GM11168 (cell line): Measurements from ENCODE around the gene SBSN.

Experiments
- in situ Hi-C: fragments of 300-500 bp; cut with MboI; formaldehyde crosslinking; loops from one replicate; pipeline ENCODE4 v1.12.0; 2022; ENCODE audit warnings: low sequenced_read_pairs; ENCODE audit not compliant: unreplicated experiment

SBSN gene, protein sequence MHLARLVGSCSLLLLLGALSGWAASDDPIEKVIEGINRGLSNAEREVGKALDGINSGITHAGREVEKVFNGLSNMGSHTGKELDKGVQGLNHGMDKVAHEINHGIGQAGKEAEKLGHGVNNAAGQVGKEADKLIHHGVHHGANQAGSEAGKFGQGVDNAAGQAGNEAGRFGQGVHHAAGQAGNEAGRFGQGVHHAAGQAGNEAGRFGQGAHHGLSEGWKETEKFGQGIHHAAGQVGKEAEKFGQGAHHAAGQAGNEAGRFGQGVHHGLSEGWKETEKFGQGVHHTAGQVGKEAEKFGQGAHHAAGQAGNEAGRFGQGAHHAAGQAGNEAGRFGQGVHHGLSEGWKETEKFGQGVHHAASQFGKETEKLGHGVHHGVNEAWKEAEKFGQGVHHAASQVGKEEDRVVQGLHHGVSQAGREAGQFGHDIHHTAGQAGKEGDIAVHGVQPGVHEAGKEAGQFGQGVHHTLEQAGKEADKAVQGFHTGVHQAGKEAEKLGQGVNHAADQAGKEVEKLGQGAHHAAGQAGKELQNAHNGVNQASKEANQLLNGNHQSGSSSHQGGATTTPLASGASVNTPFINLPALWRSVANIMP

DNA sequence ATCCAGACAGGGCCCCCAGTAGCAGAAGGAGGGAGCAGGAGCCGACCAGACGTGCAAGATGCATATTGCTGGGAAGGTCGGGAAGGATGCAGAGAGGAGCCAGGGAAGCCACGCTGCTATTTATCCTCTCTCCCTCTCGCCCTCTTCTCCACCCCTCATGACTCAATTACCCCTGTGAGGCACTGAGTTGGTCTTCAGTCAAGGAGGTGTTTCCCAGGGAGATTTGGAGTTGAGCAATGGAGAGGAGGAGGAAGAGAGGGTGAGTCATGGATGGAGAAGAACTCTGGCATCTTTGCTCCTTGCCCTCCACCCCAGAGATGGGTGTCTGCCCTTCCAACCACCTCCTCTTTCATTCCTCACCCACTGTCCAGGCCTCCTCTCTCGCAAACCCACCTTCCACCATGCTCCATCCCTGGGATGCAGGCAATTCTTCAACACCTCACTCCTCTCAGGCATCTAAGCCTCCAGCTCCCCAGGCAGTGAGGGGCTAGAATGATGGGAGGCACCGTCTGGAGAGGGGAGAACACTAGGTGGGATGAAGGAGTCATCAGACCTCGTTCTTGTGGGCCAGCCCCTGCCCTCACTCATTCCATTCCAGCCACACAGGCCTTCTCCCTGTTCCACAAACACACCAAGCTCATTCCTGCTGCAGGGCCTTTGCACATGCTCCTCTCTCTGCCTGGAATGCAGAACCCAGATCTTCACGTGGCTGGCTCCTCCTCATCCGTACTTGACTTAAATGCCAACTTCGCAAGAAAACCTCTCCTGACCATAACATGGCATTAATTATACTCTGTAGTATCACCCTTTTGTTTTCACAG lies at the start of gene SBSN:
SBSN (minus strand) TSS at position 94 of the 821 bp plus-strand sequence; CDS start at position 64, 30 bp downstream.
- in situ Hi-C loops, result no loop called here

DNA sequence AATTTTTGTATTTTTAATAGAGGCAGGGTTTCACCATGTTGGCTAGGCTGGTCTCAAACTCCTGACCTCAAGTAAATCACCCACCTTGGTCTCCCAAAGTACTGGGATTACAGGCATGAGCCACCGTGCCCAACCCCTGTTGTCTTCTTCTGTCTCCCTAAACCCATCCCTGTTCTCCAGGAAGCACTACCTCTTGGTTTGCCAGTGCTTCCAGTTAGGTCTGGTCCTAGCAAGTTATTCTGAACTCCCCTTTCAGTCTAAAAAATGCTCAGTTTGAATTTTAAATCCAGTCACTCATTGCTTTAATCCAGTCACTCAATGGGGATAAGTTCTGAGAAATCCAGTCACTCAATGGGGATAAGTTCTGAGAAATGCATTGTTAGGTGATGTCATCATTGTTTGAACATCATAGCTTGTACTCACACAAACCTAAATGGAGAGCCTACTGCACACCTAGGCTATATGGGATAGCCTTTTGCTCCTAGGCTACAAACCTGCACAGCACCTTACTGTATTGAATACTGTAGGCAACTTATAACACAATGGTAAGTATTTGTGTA lies 43.4 kb upstream of the SBSN start:
- in situ Hi-C loops, result no loop called here

DNA sequence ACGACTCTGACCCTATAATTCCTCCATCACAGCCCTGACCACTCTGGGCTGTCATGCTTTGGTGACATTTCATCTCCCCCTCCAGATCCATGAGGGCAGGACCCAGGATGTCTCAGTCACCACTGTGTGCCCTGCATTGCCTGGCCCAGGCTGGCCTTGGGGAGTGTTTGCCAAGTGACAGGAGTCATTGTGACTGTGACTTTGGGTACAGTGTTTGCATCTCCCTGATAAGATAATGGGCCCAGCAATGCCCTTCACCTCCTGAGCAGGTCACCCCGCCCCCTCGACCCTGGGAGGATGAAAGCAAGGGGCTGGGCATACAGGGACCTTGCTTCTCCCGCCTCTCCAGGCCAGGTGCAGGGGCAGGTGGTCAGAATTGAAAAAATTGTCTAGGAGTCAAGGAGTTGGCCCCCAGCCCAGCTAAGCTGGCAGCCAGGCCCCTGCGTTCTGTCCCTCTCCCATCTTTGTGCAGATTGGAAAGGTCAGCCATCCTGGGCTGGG lies 41.2 kb upstream of the SBSN start:
- in situ Hi-C loops, result no loop called here

DNA sequence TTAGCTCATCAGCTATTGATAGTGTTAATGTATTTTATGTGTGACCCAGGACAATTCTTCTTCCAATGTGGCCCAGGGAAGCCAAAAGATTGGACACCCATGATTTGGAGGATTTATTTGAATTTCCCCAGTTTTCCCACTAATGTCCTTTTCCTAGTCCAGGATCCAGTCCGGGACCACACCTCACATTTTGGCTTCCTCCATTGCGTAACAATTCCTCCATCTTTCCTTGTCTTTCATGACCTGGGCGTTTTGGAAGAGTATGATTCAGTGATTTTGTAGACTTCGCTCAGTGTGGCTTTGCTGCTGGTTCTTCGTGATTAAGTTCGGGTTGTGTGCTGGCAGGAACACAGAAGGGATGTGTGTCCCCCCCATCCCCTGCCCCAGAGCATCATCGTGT lies 38.6 kb upstream of the SBSN start:
- in situ Hi-C loops, result no loop called here

DNA sequence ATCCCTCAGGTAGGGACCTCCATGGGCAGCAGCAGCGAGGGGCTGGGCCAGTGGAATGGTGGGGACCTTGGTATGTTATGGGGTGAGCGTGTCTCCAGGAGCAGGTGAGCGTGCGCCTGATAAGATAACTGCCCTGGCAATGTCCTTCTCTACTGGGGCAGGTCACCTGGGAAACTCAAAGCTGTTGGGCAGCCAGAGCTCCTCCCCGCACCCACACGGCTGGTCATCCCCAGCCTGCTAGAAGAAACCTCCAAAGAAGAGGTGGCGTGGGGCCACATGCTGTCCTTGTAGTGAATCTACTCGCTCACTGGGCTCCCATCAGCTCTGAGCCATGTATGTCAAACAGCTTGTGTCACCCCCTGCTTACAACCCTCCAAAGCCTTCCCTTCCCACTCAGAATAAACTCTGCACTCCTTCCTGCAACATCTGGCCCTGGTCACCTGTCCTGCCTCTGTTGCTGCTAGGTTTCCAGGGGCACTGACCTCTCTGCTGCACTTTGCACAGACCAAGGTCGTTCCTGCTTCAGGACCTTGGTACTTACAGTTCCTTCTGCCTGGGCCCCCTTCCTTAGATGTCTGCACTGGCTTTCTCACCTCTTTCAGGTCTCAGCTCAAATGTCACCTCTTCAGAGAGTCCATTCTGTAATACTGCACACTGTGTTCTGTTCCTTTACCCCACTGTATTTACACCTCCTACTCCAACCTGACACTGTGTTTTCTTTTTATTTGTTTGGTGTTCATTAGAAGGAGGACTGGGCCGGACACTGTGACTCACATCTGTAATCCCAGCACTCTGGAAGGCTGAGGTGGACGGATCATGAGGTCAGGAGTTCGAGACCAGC lies 37.1 kb upstream of the SBSN start:
- in situ Hi-C loops, result no loop called here

DNA sequence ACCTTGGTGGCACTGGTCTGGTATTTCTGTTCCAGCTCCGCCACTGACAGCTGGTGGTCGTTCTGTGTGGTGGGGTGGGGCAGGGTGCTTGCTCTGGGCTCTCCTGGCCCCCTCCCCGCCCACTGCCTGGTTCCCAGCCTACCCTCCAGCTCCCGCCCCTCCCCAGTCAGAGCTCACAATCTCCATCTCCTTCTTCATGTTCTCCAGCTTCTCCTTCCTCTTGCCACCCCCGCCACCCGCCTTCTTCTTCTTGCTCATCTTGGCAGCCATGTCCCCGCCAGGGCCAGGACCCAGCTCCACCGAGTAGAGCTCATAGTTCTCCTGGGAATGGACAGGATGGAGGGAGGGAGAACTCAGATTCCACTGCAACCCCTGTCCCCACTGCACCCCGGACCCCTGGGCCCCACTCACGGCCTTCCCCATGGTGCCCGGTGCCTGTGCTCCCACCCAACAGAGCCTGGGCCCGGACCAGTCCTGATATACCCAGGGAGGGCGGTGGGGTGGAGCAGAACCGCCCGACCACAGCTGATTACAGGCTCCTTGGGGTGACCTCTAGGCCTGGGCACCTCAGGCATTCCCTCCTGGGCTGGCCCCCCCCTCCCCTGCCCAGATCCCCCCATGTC lies 35.2 kb upstream of the SBSN start, which contains the start of gene ATP4A:
ATP4A (minus strand) TSS at position 452 of the 623 bp plus-strand sequence; CDS start at position 423, 29 bp downstream.
- in situ Hi-C loops, result no loop called here

DNA sequence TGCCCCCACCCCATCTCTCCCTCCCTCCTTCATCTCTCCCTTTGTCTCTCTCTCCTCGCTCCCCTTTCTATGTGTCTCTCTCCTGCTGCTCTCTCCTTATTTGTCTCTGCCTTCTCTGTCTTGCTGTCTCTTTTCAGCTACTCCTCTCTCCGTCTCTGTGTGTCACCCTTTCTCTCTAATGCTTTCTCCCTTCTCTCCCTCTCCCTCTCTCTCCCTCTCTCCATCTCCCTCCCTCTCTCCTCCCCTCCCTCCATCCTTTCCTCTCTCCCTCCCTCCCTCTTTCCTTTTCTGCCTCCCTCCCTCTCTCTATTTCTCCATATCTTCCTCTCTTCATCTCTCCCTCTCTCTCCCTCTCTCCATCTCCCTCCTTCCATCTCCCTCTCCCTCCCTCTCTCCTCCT lies 34.7 kb upstream of the SBSN start:
- in situ Hi-C loops, result no loop called here

DNA sequence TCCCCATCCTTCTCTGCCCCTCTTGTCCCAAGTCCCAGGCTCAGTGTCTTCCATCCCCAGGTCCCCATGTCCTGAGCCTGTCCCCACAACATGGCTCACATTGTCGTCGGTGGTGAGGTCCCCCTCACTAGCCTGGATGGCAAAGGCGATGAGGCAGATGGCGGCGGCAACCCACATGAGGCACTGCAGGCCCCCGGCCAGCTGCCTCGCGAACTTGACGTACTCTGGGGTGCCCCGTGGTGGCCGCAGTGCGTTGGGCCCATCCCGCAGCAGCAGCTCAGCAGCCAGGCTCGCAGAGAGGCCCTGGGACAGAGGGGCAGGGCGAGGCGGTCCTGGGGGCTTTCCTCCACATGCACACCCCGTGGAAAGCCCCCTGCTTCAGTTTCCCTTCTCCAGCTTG lies 34.2 kb upstream of the SBSN start:
- in situ Hi-C loops, result no loop called here

DNA sequence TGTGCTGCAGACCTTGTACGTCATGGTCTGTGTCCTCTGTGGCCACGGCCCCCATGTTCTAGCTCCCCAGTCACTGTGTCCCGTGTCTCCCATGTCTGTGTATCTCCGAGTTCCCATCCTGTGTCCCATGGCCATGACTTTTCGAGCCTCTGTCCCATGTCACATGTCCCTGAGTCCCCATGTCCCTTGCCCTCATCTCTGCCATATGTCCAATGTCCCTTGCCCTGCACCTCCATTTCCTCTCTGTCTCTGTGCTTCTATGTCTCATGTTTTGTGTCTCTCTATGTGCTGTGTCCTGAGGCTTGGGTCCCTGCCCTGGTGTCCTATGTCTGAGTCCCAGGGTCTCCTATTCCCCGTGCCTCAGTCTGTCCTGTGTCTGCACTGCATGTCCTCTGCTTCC lies 33.3 kb upstream of the SBSN start:
- in situ Hi-C loops, result no loop called here

DNA sequence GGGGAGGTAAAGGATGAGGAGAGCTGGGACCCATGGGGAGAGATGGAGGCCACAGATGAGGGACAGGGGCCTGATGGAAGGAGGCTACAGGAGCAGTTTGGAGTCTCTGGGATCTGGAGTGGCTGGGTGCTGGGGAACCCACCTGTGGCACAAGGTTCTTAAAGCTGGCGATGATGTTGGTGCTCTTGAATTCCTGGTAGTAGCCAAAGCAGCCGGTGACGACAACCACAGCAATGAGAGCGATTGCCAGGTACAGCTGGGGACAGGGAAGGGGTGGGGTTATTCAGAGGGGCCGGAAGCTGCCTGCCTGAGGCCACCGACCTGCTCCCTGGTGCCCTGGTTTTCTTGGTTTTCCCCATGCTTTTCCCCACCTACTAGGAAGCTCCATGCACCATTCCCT lies 32.6 kb upstream of the SBSN start:
- in situ Hi-C loops, result no loop called here

DNA sequence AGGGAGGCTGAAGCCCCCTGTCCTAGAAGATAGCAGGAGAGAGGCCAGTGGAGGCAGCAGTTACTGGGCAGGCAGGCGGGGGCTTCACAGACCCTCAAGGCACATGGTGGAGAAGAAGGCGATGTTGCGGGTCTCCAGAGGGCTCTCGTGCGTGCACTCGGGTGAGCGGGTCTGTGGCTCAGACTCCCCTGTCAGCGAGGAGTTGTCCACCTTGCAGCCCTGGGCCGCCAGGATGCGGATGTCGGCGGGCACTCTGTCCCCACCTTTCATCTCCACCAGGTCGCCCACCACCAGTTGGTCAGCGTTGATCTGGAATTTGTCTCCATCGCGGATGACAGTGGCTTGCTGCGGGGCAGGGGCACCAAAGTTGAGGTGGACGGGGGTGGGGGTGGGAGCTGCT lies 32.2 kb upstream of the SBSN start:
- in situ Hi-C loops, result no loop called here

DNA sequence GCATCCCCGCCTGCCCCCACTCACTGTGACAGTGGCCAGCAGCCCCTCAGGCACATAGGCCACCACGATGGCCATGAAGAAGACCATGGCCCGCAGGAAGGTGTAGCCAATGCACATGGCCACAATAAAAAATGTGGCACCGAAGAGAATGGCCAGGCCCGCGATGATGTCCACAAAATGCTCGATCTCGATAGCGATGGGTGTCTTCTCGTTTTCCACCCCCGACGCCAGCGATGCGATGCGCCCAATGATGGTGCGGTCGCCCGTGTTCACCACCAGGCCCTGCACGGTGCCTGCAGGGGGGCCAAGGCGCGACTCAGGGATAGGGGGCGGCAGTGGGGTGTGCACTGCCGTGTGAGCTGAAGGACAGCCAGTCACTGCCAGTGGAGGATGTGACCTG lies 31.7 kb upstream of the SBSN start:
- in situ Hi-C loops, result no loop called here

DNA sequence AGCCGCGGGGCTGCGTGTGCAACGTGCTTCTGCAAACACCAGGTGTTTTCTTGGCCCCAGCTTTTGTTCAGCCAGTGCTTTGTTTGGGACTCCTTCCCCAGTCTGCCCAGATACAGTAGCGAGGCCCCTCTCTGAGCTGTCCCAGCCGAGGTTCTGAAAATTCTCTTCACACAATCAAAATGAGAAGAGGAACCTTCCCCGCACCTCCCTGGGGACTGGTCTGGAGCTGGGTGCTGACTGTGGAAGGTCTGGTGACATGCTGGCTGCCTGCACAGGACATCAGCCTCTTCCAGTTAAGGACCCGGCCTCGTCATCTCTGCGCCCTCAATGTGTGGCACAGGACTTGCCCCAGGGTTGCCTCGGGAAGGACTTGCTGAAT lies 31.2 kb upstream of the SBSN start:
- in situ Hi-C loops, result no loop called here

DNA sequence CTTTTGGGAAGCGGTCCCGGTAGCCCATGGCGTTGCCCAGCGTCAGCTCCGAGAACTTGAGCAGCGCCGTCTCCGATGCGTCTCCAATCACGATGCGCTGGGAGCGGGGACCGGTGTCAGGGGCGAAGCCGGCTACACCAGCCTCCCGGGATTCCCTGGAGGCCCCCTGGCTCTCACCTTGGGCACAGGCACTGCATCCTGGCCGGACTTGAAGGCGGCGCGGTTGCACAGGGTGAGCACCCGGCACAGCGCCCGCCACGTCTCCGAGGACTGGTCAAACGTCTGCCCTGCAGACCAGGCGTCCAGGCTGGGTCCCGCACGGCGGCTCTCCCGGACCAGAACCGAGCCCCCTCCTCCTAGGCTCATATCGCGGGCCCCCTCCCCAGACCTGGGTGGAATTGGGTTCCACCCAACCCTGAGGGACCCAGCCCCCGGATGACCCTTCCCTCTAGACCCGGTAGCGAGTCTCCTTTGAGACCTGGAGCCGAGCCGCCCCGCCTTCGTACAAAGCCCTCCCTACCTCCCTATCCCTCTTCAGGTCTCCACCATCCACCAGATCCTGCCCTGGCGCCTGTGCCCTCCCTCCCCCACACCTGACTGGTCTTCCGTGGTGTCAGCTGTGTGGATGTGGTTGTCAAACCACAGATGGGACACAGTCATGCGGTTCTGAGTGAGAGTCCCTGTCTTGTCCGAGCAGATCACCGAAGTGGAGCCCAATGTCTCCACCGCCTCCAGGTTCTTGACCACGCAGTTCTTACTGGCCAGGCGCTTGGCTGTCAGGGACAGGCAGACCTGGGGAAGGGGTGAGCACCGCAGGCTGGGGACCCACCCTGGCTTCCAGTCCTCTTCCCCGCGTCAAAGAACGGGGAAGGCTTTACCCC lies 30.5 kb upstream of the SBSN start:
- in situ Hi-C loops, result no loop called here

DNA sequence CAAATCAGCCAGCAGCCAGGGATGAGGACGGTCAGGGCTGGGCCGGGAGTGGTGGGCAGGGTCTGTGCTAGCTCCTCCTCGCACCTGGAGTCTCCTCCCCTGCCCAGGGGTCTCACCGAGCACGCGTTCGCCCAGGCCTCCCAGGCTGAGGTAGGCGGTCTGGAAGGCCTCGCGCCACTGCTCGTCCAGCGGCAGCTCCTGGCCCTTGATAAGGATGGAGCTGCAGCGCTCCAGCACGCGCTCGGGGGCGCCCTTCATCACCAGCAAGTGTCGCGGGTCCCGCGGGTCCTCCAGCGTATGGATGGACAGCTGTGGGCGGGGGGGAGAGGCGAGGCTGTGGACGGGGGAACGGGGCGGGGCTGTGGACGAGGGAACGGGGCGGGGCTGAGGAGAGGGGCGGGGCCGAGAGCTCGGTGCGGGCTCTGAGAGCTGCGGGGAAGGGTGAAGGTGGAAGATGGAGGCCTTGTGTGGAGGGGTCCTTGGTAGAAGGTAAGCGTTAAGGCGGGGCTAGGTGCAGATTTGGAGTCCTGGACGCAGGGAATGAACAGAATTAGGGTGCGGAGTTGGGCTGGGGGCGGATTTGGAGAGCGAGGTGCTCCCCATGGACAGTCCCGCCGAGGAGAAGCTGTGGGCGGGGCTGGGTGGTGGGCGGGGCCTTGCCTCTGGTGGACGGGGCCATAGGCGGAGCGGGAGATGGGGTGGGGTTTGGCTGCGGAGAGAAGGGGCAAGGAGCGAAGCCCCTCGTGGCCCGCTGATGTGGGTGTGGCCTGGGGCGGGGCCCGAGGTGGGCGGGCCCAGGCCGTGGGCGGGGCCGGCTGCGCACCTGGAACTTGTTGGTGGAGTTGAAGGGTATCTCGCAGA lies 29.7 kb upstream of the SBSN start:
- in situ Hi-C loops, result no loop called here

DNA sequence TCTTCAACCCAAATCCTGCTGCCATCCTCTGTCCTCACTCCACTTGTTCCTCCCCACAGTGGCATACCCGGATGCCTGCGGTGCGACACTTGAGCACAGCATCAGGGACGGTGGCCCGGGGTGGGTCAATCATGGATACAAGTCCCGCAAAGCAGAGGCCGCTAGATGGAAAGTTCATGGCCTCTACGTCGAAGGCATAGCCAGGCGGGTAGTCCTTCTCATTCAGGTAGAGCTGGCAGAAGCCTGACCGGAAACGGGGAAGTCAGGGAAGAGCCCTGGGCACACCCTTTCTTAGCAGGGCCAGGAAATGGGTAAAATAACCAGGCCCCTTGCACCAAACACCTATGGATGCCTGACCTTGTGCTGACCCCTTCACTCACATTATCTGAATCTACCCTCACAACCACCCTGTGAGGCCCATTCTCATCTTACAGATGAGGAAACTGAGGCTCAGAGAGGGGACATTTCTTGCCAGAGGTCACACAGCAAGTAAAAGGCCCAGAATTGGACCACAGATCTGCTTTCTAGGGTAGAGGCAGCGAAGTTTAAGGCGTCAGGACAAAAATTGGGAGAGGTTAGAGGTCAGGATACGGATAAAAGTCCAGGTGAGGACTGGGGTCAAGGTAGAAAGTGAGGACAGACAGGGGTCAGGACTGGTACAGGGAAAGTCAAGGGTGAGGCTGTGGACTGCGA lies 28.9 kb upstream of the SBSN start:
- in situ Hi-C loops, result no loop called here

DNA sequence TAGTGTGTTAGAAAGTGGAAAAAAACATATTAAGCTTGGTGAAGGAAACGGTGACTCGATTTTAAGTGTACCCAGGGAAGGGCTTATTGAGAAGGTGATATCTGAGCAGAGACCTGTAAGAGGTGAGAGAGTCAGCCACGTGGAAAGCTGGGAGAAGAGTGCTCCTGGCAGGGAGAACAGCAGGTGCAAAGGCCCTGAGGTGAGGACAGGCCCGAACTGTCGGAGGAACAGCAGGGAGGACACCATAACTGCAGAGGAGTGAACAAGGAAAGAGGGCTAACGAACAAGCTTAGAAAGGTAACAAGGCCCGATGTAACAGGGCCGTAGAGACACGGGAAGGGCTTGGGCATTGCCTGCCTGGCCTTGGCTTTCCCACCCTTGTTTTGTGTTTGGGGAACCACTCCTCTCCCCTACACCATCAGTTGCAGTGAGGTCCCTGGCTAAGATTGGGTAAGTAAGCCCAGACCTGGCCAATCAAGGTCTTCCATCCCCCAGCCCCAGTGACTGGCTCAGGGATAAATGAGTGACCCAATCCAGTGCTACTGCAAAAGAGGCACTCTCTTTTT lies 28.0 kb upstream of the SBSN start:
- in situ Hi-C loops, result no loop called here
